Loucy (cell line): ENCODE results near the gene TTLL3.

Experiments used
- CTCF ChIP-seq: fragments of 200-600 bp; sonication (generic); conservative IDR thresholded peaks from 2 replicates; pipeline ENCODE4 v1.5.1; 2014; ENCODE audit warnings: mild to moderate bottlenecking, antibody characterized with exemption, low read length
- EZH2phosphoT487 ChIP-seq: fragments of 200-600 bp; IDR thresholded peaks from 2 replicates; pipeline ENCODE4 v1.6.1; 2018; ENCODE audit warnings: antibody characterized with exemption, mild to moderate bottlenecking, moderate library complexity, borderline replicate concordance

GRCh38 chr3:9803494-9803893 lies 6.6 kb upstream of the TTLL3 start:
- TF ChIP-seq CTCF (no peak), EZH2phosphoT487 (no peak)
